Activated naive CD8-positive, alpha-beta T cell treated with anti-CD3 and anti-CD28 coated beads for 36 hours (primary cell): ENCODE data around the gene GATA6. TPM values are rescaled to one million over a fixed set of nuclear protein-coding genes. Genes with fewer than 3 reads are reported as not detected.
"Not testable (repeated sequence)": the region's sequence is repeated elsewhere in the genome, so short reads cannot be mapped to it uniquely, and the experiment has no call there.

Experiments used
- DNase-seq: peaks from one replicate; pipeline ENCODE4 v3.0.0; 2021
- H3K27ac Mint-ChIP-seq: one replicate; pipeline ENCODE4 v1.8.0; 2022; ENCODE audit warnings: mild to moderate bottlenecking, moderate library complexity, mixed read lengths
- H3K27me3 Mint-ChIP-seq: one replicate; pipeline ENCODE4 v1.8.0; 2022; ENCODE audit warnings: mild to moderate bottlenecking, mixed read lengths
- H3K36me3 Mint-ChIP-seq: one replicate; pipeline ENCODE4 v1.8.0; 2021; ENCODE audit warnings: mild to moderate bottlenecking, mixed read lengths
- H3K4me1 Mint-ChIP-seq: one replicate; pipeline ENCODE4 v1.8.0; 2021; ENCODE audit warnings: mixed read lengths
- H3K4me3 Mint-ChIP-seq: one replicate; pipeline ENCODE4 v1.8.0; 2022; ENCODE audit warnings: mild to moderate bottlenecking, moderate library complexity, mixed read lengths
- H3K9me3 Mint-ChIP-seq: one replicate; pipeline ENCODE4 v1.8.0; 2022; ENCODE audit warnings: mixed read lengths
- total RNA-seq, 2 experiments: library from RNA; stranded (reverse); gene quantifications; one replicate each; pipeline ENCODE4 v1.2.3, GENCODE V29; 2021

GATA6 gene
- total RNA-seq, 2 experiments from 2014 or later = not detected

DNA sequence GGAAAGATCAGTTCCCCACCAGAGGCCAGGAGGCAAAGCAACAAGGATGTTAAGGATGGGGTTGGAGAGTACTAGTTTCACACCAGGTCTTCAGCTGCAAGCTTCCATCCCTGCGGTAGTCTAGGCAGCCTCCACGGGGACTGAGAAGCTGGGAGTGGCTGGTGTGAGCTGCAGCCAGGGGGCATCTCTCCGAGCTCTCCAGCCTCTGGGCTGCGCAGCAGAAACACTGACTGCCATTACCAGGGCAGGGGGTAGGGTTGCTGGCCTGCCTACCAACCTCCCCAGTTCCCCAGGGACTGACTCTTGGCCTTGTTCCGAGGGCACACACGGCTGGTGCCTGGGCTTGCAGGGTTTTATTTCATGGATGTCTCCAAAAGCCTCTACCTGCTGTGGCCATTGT is 15.9 kb downstream of the GATA6 start:
- Mint-ChIP-seq H3K27me3 (peaks cover 12% of the 10 kb centered on the region), H3K27ac (no peak overlapping the region), H3K36me3 (no peaks in the 10 kb centered on the region), H3K4me3 (no peak overlapping the region), H3K9me3 (no peaks in the 10 kb centered on the region), H3K4me1 (no peaks in the 10 kb centered on the region)
- no peak for DNase-seq

DNA sequence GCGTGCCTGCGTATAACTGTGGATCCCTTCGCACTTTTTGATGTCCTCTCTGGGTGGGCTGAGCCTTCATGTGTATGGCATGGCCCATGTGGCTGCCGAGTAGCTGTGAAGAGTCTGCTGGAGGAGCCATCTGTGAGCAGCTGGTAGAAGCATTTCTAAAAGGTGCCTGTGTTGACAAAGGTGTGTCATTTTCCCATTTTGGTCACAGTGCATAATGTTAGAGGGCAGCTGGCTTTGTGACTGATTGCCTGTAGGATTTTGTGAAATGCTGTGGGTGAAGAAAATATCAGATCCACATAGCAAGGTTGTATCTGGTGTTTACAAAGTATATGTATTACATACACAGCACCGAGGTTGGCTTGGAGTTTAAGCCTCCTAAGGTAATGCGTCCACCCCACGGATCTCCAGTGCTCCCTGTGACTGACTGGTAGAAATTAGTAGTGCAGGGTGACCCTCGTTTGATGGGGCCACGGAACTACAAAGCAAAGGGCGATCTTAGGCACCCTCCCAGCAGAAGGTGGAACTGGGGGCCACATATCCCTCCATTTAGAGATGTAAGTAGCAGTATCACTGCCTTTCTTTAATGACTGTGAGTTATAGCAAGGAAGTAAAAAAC is 16.5 kb downstream of the GATA6 start:
- Mint-ChIP-seq H3K9me3 (no peaks in the 10 kb centered on the region), H3K27ac (no peak overlapping the region), H3K27me3 (peaks cover 15% of the 10 kb centered on the region), H3K4me3 (no peak overlapping the region), H3K4me1 (peaks cover 3% of the 10 kb centered on the region), H3K36me3 (no peaks in the 10 kb centered on the region)
- no peak for DNase-seq

DNA sequence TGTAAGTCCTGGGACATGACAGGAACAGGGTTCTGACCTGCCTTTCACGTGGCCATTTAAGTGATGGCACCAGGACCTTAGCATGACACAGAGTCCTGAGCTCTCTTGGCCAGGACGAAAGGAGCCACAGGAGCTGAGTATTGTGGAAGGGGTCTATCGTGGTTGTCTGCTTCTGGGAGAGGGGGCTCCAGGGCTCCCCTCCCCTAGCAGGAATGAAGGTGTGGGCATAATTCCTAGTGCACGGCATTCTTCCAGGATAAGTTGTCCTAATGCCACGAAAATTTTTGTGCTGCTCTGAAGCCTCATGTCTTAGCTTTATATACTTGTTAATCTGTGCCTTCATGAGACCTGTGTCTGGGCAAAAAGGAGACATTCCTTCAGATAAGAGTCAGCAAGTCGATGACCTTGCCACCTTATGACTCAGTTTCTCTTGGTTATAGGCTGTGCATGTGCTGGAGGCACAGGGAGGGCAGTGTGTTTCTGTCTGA is 17.1 kb downstream of the GATA6 start:
- H3K27ac Mint-ChIP-seq = no peak overlapping the region
- H3K27me3 Mint-ChIP-seq = peaks cover 13% of the 10 kb centered on the region
- DNase-seq = no peak
- no peak overlapping the region for H3K4me3 Mint-ChIP-seq
- no peaks in the 10 kb centered on the region for H3K9me3 Mint-ChIP-seq
- peaks cover 3% of the 10 kb centered on the region for H3K4me1 Mint-ChIP-seq
- no peaks in the 10 kb centered on the region for H3K36me3 Mint-ChIP-seq

- Mint-ChIP-seq H3K9me3 (no peaks in the 10 kb centered on the region), H3K27ac (no peak overlapping the region), H3K4me1 (peaks cover 3% of the 10 kb centered on the region), H3K4me3 (no peak overlapping the region), H3K36me3 (no peaks in the 10 kb centered on the region), H3K27me3 (peaks cover 24% of the 10 kb centered on the region)
- no peak for DNase-seq
These were observed 19.3 kb downstream of the GATA6 start for GRCh38 chr18:22188559-22189267.

GRCh38 chr18:22189449-22190166 is 20.2 kb downstream of the GATA6 start:
- Mint-ChIP-seq H3K27ac (no peak overlapping the region), H3K9me3 (no peaks in the 10 kb centered on the region), H3K27me3 (peaks cover 24% of the 10 kb centered on the region), H3K4me1 (peaks cover 3% of the 10 kb centered on the region), H3K4me3 (no peak overlapping the region), H3K36me3 (no peaks in the 10 kb centered on the region)
- DNase-seq = no peak

DNA sequence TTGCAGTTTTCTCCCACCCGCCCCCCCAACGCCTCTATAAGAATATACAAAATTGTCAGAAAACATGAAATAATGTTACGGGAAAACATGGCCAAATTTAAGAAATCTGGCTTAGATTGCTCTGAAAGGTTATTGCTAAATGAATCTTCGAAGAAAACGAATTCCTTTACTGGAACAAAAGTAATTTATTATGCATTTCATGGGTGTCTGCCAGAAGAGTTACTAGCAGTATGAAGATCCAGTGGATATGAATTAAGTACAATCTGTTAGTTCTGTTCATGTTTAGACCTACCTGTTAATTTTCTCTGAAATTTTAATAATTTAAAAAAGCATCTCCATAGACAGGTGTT is 21.9 kb downstream of the GATA6 start:
- Mint-ChIP-seq H3K27ac (no peak overlapping the region), H3K4me3 (no peak overlapping the region), H3K4me1 (peaks cover 3% of the 10 kb centered on the region), H3K36me3 (no peaks in the 10 kb centered on the region), H3K9me3 (no peaks in the 10 kb centered on the region), H3K27me3 (peaks cover 30% of the 10 kb centered on the region)
- DNase-seq = no peak

DNA sequence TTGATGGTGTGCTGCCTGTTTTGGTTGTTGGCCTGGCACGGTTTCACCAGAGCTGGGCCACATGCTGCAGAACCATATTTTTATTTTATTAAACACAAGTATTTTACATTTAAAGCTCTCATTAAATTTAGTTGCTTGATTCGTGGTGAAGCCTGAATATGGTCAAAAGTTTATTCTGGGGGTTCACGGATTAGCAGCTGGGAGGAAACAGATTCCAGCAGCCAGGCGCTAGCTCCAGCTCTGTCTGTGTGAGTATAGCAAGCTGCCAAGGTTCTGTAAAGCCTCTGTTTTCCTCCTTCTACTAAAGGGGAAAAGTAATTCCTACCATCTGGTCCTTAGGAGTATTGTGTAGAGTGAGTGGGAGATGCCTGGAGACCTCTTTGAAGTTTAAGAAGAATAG is 22.5 kb downstream of the GATA6 start:
- H3K27me3 Mint-ChIP-seq = peaks cover 30% of the 10 kb centered on the region
- no peaks in the 10 kb centered on the region for H3K36me3 Mint-ChIP-seq
- peaks cover 3% of the 10 kb centered on the region for H3K4me1 Mint-ChIP-seq
- no peak for DNase-seq
- no peak overlapping the region for H3K4me3 Mint-ChIP-seq
- no peaks in the 10 kb centered on the region for H3K9me3 Mint-ChIP-seq
- H3K27ac Mint-ChIP-seq = no peak overlapping the region

DNA sequence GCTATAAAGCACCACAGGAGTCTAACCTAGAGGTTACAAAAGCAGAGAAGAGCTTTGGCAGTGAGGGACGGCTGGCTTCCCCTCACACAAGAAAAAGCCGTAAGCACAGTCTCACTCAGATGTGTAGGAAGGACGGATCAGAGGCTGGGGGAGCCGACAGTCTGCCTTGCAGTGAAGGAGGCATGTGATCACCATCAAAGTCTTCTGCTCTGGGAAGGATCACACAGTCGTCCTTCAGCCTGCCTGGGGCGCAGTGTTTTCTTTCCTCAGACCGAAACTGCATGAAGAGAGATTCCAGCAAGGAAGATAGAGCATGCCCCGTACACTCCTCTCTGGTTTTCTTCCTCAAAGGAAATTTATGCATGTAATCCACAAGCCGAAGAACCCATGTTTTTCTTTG is 24.1 kb downstream of the GATA6 start:
- Mint-ChIP-seq H3K9me3 (no peaks in the 10 kb centered on the region), H3K36me3 (no peaks in the 10 kb centered on the region), H3K4me3 (no peak overlapping the region), H3K27ac (no peak overlapping the region), H3K4me1 (peaks cover 3% of the 10 kb centered on the region), H3K27me3 (peaks cover 34% of the 10 kb centered on the region)
- no peak for DNase-seq

DNA sequence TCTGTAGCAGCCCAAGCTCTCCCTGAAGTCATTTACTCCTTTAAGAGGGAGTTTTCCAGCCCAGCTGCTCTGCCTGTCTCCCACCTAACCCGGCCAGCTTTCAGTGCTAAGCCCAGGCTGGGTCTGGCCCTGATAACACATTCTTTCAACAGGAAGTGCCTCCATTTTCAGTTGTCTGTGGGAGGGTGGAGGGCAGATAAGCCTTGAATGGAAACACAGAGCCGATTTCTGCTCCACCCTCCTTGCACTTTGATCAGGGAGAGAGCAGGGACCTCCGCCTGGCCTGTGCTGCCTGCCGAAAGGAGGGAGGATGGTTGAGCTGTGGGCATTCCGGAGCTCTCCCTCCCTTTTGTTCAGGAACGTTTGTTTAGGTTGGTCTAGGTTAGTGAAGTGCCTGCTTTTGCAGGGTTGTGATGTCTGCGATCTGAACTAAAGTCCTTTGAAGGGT is 24.8 kb downstream of the GATA6 start:
- Mint-ChIP-seq H3K4me1 (peaks cover 3% of the 10 kb centered on the region), H3K27me3 (peaks cover 40% of the 10 kb centered on the region), H3K4me3 (no peak overlapping the region), H3K9me3 (no peaks in the 10 kb centered on the region), H3K27ac (no peak overlapping the region), H3K36me3 (no peaks in the 10 kb centered on the region)
- DNase-seq = no peak

DNA sequence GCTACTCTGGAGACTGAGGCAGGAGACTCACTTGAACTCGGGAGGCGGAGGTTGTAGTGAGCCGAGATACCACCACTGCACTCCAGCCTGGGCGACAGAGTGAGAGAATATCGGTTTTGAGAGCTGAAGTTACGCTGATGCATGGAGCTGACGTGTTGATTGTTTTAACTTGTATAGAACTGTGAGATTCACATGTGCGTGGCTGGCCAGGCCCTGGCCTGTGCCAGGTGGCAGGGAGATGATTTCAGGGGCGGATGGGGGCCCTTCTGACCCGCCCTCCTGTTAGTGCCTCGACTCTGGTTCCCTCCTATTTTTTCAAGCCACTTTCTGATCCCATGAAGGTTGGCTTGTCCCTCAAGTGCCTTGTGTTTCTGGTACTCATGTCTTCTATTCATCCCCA is 25.7 kb downstream of the GATA6 start:
- H3K4me3 Mint-ChIP-seq = no peak overlapping the region
- no peaks in the 10 kb centered on the region for H3K9me3 Mint-ChIP-seq
- no peak for DNase-seq
- no peaks in the 10 kb centered on the region for H3K36me3 Mint-ChIP-seq
- H3K4me1 Mint-ChIP-seq = peaks cover 3% of the 10 kb centered on the region
- no peak overlapping the region for H3K27ac Mint-ChIP-seq
- peaks cover 38% of the 10 kb centered on the region for H3K27me3 Mint-ChIP-seq

- DNase-seq, H3K4me3 Mint-ChIP-seq, H3K36me3 Mint-ChIP-seq, H3K4me1 Mint-ChIP-seq, H3K27ac Mint-ChIP-seq, H3K9me3 Mint-ChIP-seq: not testable (repeated sequence)
- H3K27me3 Mint-ChIP-seq = peaks cover 30% of the 10 kb centered on the region
These were observed 27.6 kb downstream of the GATA6 start for GRCh38 chr18:22196943-22197342.

- Mint-ChIP-seq H3K36me3 (no peaks in the 10 kb centered on the region), H3K9me3 (no peaks in the 10 kb centered on the region), H3K4me1 (no peaks in the 10 kb centered on the region), H3K27ac (no peak overlapping the region), H3K27me3 (peaks cover 23% of the 10 kb centered on the region), H3K4me3 (no peak overlapping the region)
- no peak for DNase-seq
These were observed 28.3 kb downstream of the GATA6 start for GRCh38 chr18:22197668-22198067.

DNA sequence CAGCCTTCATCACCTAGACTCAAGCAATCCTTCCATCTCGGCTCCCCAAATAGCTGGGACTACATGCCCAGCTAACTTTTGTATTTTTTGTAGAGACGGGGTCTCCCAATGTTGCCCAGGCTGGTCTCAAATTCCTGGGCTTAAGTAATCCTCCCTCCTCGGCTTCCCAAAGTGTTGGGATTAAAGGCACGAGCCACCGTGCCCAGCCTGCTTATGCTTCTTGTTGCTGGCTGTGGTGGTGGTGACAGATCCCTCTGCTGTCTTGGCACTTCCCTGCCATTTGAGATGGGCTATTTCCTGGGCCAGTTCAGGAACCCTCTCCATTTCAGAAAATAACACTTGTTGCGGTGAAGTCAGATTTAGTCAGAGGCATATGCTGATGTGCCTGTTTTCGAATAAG is 28.8 kb downstream of the GATA6 start:
- Mint-ChIP-seq H3K27me3 (peaks cover 20% of the 10 kb centered on the region), H3K9me3 (no peaks in the 10 kb centered on the region)

GRCh38 chr18:22199005-22199404 is 29.6 kb downstream of the GATA6 start:
- no peak overlapping the region for H3K4me3 Mint-ChIP-seq

More for the DNA sequence above, 28.8 kb downstream of the GATA6 start:
- no peak for DNase-seq
- Mint-ChIP-seq H3K4me3 (no peak overlapping the region), H3K4me1 (no peaks in the 10 kb centered on the region), H3K36me3 (no peaks in the 10 kb centered on the region), H3K27ac (no peak overlapping the region)

DNA sequence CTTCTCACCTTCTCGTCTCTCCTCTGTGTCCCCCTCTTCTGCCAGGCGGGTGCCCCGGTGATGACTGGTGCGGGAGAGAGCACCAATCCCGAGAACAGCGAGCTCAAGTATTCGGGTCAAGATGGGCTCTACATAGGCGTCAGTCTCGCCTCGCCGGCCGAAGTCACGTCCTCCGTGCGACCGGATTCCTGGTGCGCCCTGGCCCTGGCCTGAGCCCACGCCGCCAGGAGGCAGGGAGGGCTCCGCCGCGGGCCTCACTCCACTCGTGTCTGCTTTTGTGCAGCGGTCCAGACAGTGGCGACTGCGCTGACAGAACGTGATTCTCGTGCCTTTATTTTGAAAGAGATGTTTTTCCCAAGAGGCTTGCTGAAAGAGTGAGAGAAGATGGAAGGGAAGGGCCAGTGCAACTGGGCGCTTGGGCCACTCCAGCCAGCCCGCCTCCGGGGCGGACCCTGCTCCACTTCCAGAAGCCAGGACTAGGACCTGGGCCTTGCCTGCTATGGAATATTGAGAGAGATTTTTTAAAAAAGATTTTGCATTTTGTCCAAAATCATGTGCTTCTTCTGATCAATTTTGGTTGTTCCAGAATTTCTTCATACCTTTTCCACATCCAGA is 31.3 kb downstream of the GATA6 start:
- no peak overlapping the region for H3K27ac Mint-ChIP-seq
- DNase-seq = no peak
- H3K4me1 Mint-ChIP-seq = no peaks in the 10 kb centered on the region
- H3K4me3 Mint-ChIP-seq = no peak overlapping the region
- no peaks in the 10 kb centered on the region for H3K36me3 Mint-ChIP-seq
- H3K27me3 Mint-ChIP-seq = peaks cover 14% of the 10 kb centered on the region
- H3K9me3 Mint-ChIP-seq = no peaks in the 10 kb centered on the region

More at GRCh38 chr18:22199005-22199404, 29.6 kb downstream of the GATA6 start:
- Mint-ChIP-seq H3K27ac (no peak overlapping the region), H3K36me3 (no peaks in the 10 kb centered on the region), H3K4me1 (no peaks in the 10 kb centered on the region), H3K9me3 (no peaks in the 10 kb centered on the region), H3K27me3 (peaks cover 20% of the 10 kb centered on the region)
- DNase-seq = no peak
